Fibroblast of lung (primary cell): ENCODE measurements around the gene SUSD5.

ENCODE experiments used
- CTCF ChIP-seq, 2 donors: IDR thresholded peaks in 1 of 2; conservative IDR thresholded peaks in 1 of 2; 1 replicate in 1 of 2; 2 replicates in 1 of 2; pipeline ENCODE4 v1.5.1; 2011 to 2012; ENCODE audit warnings: low read length in 2 of 2, control low read depth in 1 of 2, inconsistent platforms in 1 of 2, low read depth in 1 of 2, mild to moderate bottlenecking in 1 of 2
- EZH2 ChIP-seq: IDR thresholded peaks from 2 replicates; pipeline ENCODE4 v1.5.1; 2012; ENCODE audit warnings: low read length, control low read depth, mild to moderate bottlenecking; ENCODE audit errors: missing control alignments

GRCh38 chr3:33100229-33100628 is 118.4 kb downstream of the SUSD5 start:
- no peak for TF ChIP-seq CTCF (conservative IDR thresholded peaks at IDR 0.05 in 1 of 2, IDR thresholded peaks at IDR 0.05 in 1 of 2; ENCODE audit: low read depth in 1 of 2, low read length in 2 of 2)
- no peak for TF ChIP-seq EZH2
